Endometrium (tissue), 2 donors: ENCODE measurements around the gene RAET1G.
"Not testable (repeated sequence)": the region's sequence is repeated elsewhere in the genome, so short reads cannot be mapped to it uniquely, and the experiment has no call there.

Source experiments
- FAIRE-seq: peaks from 2 replicates; lab custom pipeline; 2012; peaks lifted over from hg19 to GRCh38; lab: Jason Lieb, UNC
- donor health status: control.
- donor health status: control.

RAET1G gene

GRCh38 chr6:149922642-149923326 is at the start of gene RAET1G:
RAET1G (minus strand) TSS chr6:149923121; CDS start chr6:149923010, 111 bp downstream.
- peak; percentile 63 for FAIRE-seq

- FAIRE-seq, result no peak
These were observed 46.7 kb upstream of the RAET1G start for GRCh38 chr6:149969635-149970034.

- not testable (repeated sequence) for FAIRE-seq
These were observed 46.0 kb upstream of the RAET1G start for GRCh38 chr6:149968909-149969308.

- FAIRE-seq, result not testable (repeated sequence)
These were observed 45.1 kb upstream of the RAET1G start for GRCh38 chr6:149967999-149968398.

GRCh38 chr6:149967591-149967990 is 44.7 kb upstream of the RAET1G start:
- no peak for FAIRE-seq

GRCh38 chr6:149966319-149966718 is 43.4 kb upstream of the RAET1G start:
- FAIRE-seq, result not testable (repeated sequence)

- no peak for FAIRE-seq
These were observed 42.5 kb upstream of the RAET1G start for GRCh38 chr6:149965194-149966020.

- FAIRE-seq, result no peak
These were observed 41.6 kb upstream of the RAET1G start for GRCh38 chr6:149964308-149965193.

- FAIRE-seq, result no peak
These were observed 40.8 kb upstream of the RAET1G start, which contains the start of gene ULBP1 for GRCh38 chr6:149963462-149964307. ULBP1 (plus strand) TSS chr6:149963943; CDS start chr6:149964050, 107 bp downstream.

- no peak for FAIRE-seq
These were observed 40.2 kb upstream of the RAET1G start for GRCh38 chr6:149963212-149963461.

- FAIRE-seq, result no peak
These were observed 39.7 kb upstream of the RAET1G start for GRCh38 chr6:149962461-149963211.

- FAIRE-seq, result no peak
These were observed 39.0 kb upstream of the RAET1G start for GRCh38 chr6:149961728-149962425.

GRCh38 chr6:149960488-149960887 is 37.6 kb upstream of the RAET1G start:
- no peak for FAIRE-seq

GRCh38 chr6:149959806-149960205 is 36.9 kb upstream of the RAET1G start:
- FAIRE-seq, result not testable (repeated sequence)

GRCh38 chr6:149958124-149958523 is 35.2 kb upstream of the RAET1G start:
- not testable (repeated sequence) for FAIRE-seq

- FAIRE-seq, result not testable (repeated sequence)
These were observed 32.9 kb upstream of the RAET1G start for GRCh38 chr6:149955654-149956317.

GRCh38 chr6:149954984-149955653 is 32.2 kb upstream of the RAET1G start:
- not testable (repeated sequence) for FAIRE-seq

GRCh38 chr6:149954328-149954983 is 31.5 kb upstream of the RAET1G start:
- FAIRE-seq, result not testable (repeated sequence)
